ENCODE results near the gene KCNJ10. TPM values are rescaled to one million over a fixed set of nuclear protein-coding genes. Genes with fewer than 3 reads are reported as not detected.

The KCNJ10 gene
- total RNA-seq, 1 donor from 2014 or later = not detected

GRCh38 chr1:160091666-160092223 is 21.8 kb upstream of the KCNJ10 start:
- intact Hi-C loops (cut with DNase I) = no loop called here
- Histone ChIP-seq H3K4me1 (peaks cover 8% of the 10 kb centered on the region), H3K4me3 (no peak overlapping the region), H3K27ac (no peak overlapping the region), H3K27me3 (no peaks in the 10 kb centered on the region), H3K9me3 (no peaks in the 10 kb centered on the region), H3K36me3 (peaks cover 35% of the 10 kb centered on the region)
- no peak for TF ChIP-seq CTCF (IDR thresholded peaks at IDR 0.05)
- ATAC-seq (no peak), DNase-seq (peak; percentile 41)

- Histone ChIP-seq H3K27me3 (no peaks in the 10 kb centered on the region), H3K36me3 (peaks cover 35% of the 10 kb centered on the region), H3K9me3 (no peaks in the 10 kb centered on the region), H3K4me1 (no peaks in the 10 kb centered on the region), H3K27ac (no peak overlapping the region), H3K4me3 (no peak overlapping the region)
- DNase-seq (peak; percentile 38), ATAC-seq (no peak)
- no peak for TF ChIP-seq CTCF (IDR thresholded peaks at IDR 0.05)
- intact Hi-C loops (cut with DNase I) = no loop called here
These were observed 20.8 kb upstream of the KCNJ10 start for GRCh38 chr1:160090760-160091159.

GRCh38 chr1:160089883-160090282 is 19.9 kb upstream of the KCNJ10 start:
- no peak for ATAC-seq
- H3K27me3 ChIP-seq = no peaks in the 10 kb centered on the region
- DNase-seq = peak; percentile 40
- no peaks in the 10 kb centered on the region for H3K9me3 ChIP-seq
- H3K36me3 ChIP-seq = peaks cover 35% of the 10 kb centered on the region
- H3K4me1 ChIP-seq = no peaks in the 10 kb centered on the region
- no peak overlapping the region for H3K4me3 ChIP-seq
- no peak for TF ChIP-seq CTCF (IDR thresholded peaks at IDR 0.05)
- intact Hi-C loops (cut with DNase I) = no loop called here
- no peak overlapping the region for H3K27ac ChIP-seq

GRCh38 chr1:160087118-160087662 is 17.2 kb upstream of the KCNJ10 start:
- ATAC-seq = no peak

GRCh38 chr1:160086456-160086892 is 16.5 kb upstream of the KCNJ10 start:
- Histone ChIP-seq H3K27me3 (peaks cover 22% of the 10 kb centered on the region), H3K9me3 (no peaks in the 10 kb centered on the region), H3K36me3 (peaks cover 7% of the 10 kb centered on the region), H3K4me3 (no peak overlapping the region), H3K27ac (no peak overlapping the region), H3K4me1 (no peaks in the 10 kb centered on the region)
- no peak for ATAC-seq
- no peak for TF ChIP-seq CTCF (IDR thresholded peaks at IDR 0.05)
- DNase-seq = no peak
- intact Hi-C loops (cut with DNase I) = no loop called here

More at GRCh38 chr1:160087118-160087662, 17.2 kb upstream of the KCNJ10 start:
- Histone ChIP-seq H3K27me3 (peaks cover 15% of the 10 kb centered on the region), H3K4me1 (no peaks in the 10 kb centered on the region), H3K36me3 (peaks cover 14% of the 10 kb centered on the region), H3K27ac (no peak overlapping the region), H3K9me3 (no peaks in the 10 kb centered on the region), H3K4me3 (no peak overlapping the region)
- peak; percentile 42 for DNase-seq
- TF ChIP-seq CTCF (IDR thresholded peaks at IDR 0.05) = no peak
- intact Hi-C loops (cut with DNase I) = no loop called here
